Activated gamma-delta T cell (primary cell): ENCODE results near the gene SLC10A3.

Experiments
- DNase-seq: peaks from one replicate; lab custom pipeline; 2025; lab: John Stamatoyannopoulos, UW

SLC10A3 gene

DNA sequence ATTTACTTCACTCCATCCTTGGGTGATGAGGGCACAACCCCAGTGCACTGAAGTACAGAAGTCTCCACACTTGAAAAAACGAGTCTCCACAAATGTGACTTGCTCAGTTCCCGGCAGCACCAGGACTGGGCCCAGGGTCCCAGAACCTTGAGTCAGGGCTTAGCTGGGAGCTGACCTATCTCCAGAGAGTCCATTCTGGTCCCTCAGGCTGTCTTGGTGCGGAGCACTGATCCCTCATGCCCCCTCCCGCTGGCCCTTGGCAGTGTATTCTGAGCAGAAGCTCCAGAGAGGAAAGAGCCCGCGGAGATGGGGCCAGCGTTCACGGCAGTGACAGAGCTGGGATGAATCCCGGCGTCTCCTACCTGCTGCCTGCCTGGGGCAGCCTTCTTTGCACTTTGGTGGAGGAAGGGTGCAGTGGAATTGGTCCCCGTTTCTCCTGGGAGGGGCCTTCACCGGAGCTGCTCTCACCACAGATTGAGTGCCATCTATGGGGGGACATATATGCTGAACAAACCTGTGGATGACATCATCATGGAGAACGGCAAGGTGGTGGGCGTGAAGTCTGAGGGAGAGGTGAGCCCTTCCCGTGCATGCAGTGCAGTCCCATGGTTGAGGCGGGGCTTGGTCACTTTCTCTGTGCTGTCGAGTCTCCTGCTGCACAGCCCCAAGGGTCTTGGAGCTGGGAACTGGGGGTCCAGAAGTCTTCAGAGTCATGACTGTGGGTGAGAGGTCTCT is 49.6 kb downstream of the SLC10A3 start:
- no peak for DNase-seq

DNA sequence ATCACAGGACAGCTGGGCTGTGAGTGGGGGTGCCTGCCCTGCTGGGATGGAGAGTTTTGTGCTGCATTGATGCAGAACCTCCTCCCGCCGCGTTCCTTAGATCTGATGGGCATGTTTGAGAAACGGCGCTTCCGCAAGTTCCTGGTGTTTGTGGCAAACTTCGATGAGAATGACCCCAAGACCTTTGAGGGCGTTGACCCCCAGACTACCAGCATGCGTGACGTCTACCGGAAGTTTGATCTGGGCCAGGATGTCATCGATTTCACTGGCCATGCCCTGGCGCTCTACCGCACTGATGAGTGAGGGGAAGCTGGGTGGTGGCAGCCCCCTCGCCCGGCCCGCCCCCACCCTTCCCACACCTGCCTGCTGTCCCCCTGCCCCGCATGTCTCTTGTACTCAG is 50.6 kb downstream of the SLC10A3 start:
- no peak for DNase-seq

DNA sequence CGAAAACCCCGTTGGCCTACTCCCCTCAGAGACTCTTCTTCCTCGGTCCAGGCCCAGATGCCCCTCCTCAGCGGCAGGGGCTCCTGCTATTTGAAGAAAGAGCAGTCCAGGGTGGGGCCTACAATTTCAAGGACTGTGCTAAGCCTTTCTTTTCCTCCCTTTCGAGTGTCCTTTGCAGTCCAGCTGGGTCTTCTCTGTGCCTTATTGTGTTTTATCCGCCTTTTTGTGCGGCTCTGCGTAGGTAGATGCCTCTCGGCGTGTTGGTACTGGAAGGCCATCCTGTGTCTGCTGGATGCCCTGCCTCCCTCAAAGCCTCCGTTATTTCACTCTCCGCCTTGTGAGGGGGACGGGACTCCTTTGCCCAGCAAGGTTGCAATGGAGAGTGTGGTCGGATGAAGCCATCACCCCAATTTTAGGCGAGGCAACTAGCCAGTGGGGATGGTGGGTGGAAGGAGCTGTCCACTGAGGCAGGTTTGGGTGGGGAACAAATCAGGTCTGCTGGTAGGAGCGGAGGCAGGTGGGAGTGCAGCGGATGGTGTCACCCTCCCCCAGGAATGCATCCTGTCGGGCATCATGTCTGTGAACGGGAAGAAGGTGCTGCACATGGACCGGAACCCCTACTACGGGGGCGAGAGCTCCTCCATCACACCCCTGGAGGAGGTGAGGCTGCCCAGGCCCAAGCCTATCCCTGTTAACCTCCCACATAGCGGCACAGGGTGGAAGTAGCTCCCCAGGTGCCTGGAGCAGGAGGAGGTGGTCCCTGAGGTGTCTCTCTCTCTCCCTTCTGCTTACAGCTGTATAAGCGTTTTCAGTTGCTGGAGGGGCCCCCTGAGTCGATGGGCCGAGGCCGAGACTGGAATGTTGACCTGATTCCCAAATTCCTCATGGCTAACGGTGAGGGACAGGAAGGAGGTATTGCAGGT is 52.2 kb downstream of the SLC10A3 start:
- no peak for DNase-seq
